Liver (tissue), 9 donors: ENCODE results near the gene ROBO2. TPM values are rescaled to one million over a fixed set of nuclear protein-coding genes. Genes with fewer than 3 reads are reported as not detected.

ENCODE experiments used
- DNase-seq: peaks from one replicate; pipeline ENCODE4 v3.0.0-alpha.2; 2017; ENCODE audit warnings: low spot score
- H3K27ac ChIP-seq, 2 donors: one replicate each; pipeline ENCODE4 v1.7.0; 2013; ENCODE audit warnings: inconsistent platforms in 2 of 2, low read length in 2 of 2, control low read depth in 1 of 2, low read depth in 1 of 2, mild to moderate bottlenecking in 1 of 2
- H3K27me3 ChIP-seq, 4 donors: one replicate each; pipeline versions ENCODE4 v1.6.1 to v1.7.0; 2013; ENCODE audit warnings: low read length in 3 of 4, inconsistent platforms in 1 of 4, mild to moderate bottlenecking in 1 of 4, moderate library complexity in 1 of 4; ENCODE audit not compliant: control insufficient read depth in 4 of 4, insufficient read depth in 4 of 4
- H3K36me3 ChIP-seq, 4 donors: one replicate each; pipeline versions ENCODE4 v1.6.1 to v1.7.0; 2013; ENCODE audit warnings: low read length in 3 of 4, mild to moderate bottlenecking in 3 of 4, low read depth in 1 of 4, moderate library complexity in 1 of 4; ENCODE audit not compliant: control insufficient read depth in 4 of 4, insufficient read depth in 3 of 4
- H3K4me1 ChIP-seq, 4 donors: one replicate each; pipeline versions ENCODE4 v1.6.1 to v1.7.0; 2013; ENCODE audit warnings: low read length in 3 of 4, mild to moderate bottlenecking in 3 of 4, moderate library complexity in 1 of 4; ENCODE audit not compliant: control insufficient read depth in 4 of 4, insufficient read depth in 4 of 4
- H3K4me3 ChIP-seq, 3 donors: one replicate each; pipeline versions ENCODE4 v1.6.1 to v1.7.0; 2013; ENCODE audit warnings: low read length in 3 of 3, control low read depth in 1 of 3, low read depth in 1 of 3, mild to moderate bottlenecking in 1 of 3
- H3K9ac ChIP-seq, 2 donors: one replicate each; pipeline ENCODE4 v1.7.0; 2013; ENCODE audit warnings: low read length in 2 of 2, mild to moderate bottlenecking in 2 of 2, moderate library complexity in 2 of 2, control low read depth in 1 of 2, low read depth in 1 of 2
- H3K9me3 ChIP-seq, 4 donors: one replicate each; pipeline versions ENCODE4 v1.6.1 to v1.7.0; 2013; ENCODE audit warnings: low read length in 3 of 4; ENCODE audit not compliant: control insufficient read depth in 4 of 4
- EGR1 ChIP-seq, 2 donors: IDR thresholded peaks; 2 replicates each; pipeline ENCODE4 v1.6.1; 2016 to 2018; ENCODE audit warnings: antibody characterized with exemption in 2 of 2, low read depth in 2 of 2
- FOXA1 ChIP-seq: IDR thresholded peaks from 2 replicates; pipeline ENCODE4 v1.6.1; 2016; ENCODE audit warnings: antibody characterized with exemption
- FOXA2 ChIP-seq: IDR thresholded peaks from 2 replicates; pipeline ENCODE4 v1.6.1; 2016; ENCODE audit warnings: antibody characterized with exemption
- GABPA ChIP-seq, 2 donors: IDR thresholded peaks in 1 of 2; conservative IDR thresholded peaks in 1 of 2; 2 replicates each; pipeline ENCODE4 v1.6.1; 2016; ENCODE audit warnings: antibody characterized with exemption in 2 of 2, mild to moderate bottlenecking in 1 of 2, moderate library complexity in 1 of 2
- HNF4A ChIP-seq, 2 donors: conservative IDR thresholded peaks; 2 replicates each; pipeline ENCODE4 v1.6.1; 2016; ENCODE audit warnings: antibody characterized with exemption in 2 of 2, mild to moderate bottlenecking in 2 of 2
- NR2F2 ChIP-seq: IDR thresholded peaks from 2 replicates; pipeline ENCODE4 v1.6.1; 2016; ENCODE audit warnings: antibody characterized with exemption
- RAD21 ChIP-seq, 2 donors: IDR thresholded peaks; 2 replicates each; pipeline ENCODE4 v1.6.1; 2016; ENCODE audit warnings: antibody characterized with exemption in 2 of 2, mild to moderate bottlenecking in 2 of 2
- RXRA ChIP-seq, 2 donors: IDR thresholded peaks; 2 replicates each; pipeline ENCODE4 v1.6.1; 2017 to 2018; ENCODE audit warnings: antibody characterized with exemption in 2 of 2, mild to moderate bottlenecking in 1 of 2
- SP1 ChIP-seq: IDR thresholded peaks from 2 replicates; pipeline ENCODE4 v1.6.1; 2018; ENCODE audit warnings: antibody characterized with exemption, mild to moderate bottlenecking
- TAF1 ChIP-seq: conservative IDR thresholded peaks from 2 replicates; pipeline ENCODE4 v1.6.1; 2016; ENCODE audit warnings: antibody characterized with exemption, mild to moderate bottlenecking
- YY1 ChIP-seq: IDR thresholded peaks from 2 replicates; pipeline ENCODE4 v1.6.1; 2016; ENCODE audit warnings: antibody characterized with exemption, mild to moderate bottlenecking
- WGBS: extraction: QIAGEN DNeasy Blood & Tissue Kit; methylation state at CpG from one replicate; pipeline ENCODE4 v1.1.7; 2013; 5-methylcytosine and 5-hydroxymethylcytosine counted together
- polyA plus RNA-seq, 2 donors: library from polyadenylated mRNA; stranded (reverse) in 1 of 2; unstranded in 1 of 2; fragments of 200-250 nt in 1 of 2; fragments of >200 nt in 1 of 2; fragmentation: Nextera tagmentation in 1 of 2; extraction: Ambion mirVana in 1 of 2; gene quantifications; one replicate each; pipeline versions ENCODE4 v1.2.1 to v1.2.3, GENCODE V29; 2013 to 2015
- total RNA-seq, 2 donors: library from RNA; depleted of rRNA; stranded (reverse); fragments of >200 nt; gene quantifications; one replicate each; pipeline ENCODE4 v1.2.3, GENCODE V29; 2014
- TF ChIP-seq, protein P1 (sequence below): fragments of 150-350 bp; IDR thresholded peaks from 2 replicates; pipeline ENCODE4 v1.5.1; 2017; ENCODE audit warnings: improper control_type of control experiment, low read depth, low read length; ENCODE audit not compliant: missing input control
- TF ChIP-seq, protein P2 (sequence below): IDR thresholded peaks from 2 replicates; pipeline ENCODE4 v1.6.1; 2016; ENCODE audit warnings: antibody characterized with exemption
- TF ChIP-seq, protein P3 (sequence below): IDR thresholded peaks from 2 replicates; pipeline ENCODE4 v1.6.1; 2016; ENCODE audit warnings: antibody characterized with exemption
- TF ChIP-seq, protein P4 (sequence below): IDR thresholded peaks from 2 replicates; pipeline ENCODE4 v1.6.1; 2016; ENCODE audit warnings: antibody characterized with exemption, mild to moderate bottlenecking
- TF ChIP-seq, protein P5 (sequence below): IDR thresholded peaks from 2 replicates; pipeline ENCODE4 v1.6.1; 2016; ENCODE audit warnings: antibody characterized with exemption
- donor health status: healthy.
- donor health status: healthy.
- donor health status: healthy.
- donor health status: healthy.
- donor health status: healthy.

Gene ROBO2
- total and polyA plus RNA-seq, 4 donors: 0.22 to 19.4 (median 1.1) TPM

DNA sequence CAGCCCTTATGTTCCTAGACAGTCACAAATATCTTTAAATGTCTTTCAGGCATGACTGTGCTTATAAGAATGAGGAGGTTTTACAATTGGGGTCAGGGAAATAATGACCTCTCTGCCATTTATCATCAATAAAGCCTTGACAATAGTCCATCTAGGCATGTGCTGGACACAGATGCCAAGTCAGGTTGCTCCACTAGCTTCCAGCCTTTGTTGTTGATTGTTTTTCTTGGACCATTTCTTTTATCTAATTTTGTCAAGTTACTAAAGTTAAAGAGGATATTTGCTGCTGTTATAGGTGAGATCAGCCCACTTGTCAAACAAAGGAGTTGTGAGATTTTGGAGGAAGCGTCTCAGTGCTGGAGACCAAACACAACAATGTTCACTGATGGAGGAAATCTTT, 628.0 kb downstream of the ROBO2 start:
- H3K36me3 ChIP-seq: no peaks in the 10 kb centered on the region
- 25% methylated on average over 1 of the region's 1 CpG for WGBS
- H3K4me3 ChIP-seq: no peak overlapping the region
- DNase-seq: no peak
- H3K9me3 ChIP-seq: no peaks in the 10 kb centered on the region
- no peaks in the 10 kb centered on the region for H3K27me3 ChIP-seq
- TF ChIP-seq, protein P1, sequence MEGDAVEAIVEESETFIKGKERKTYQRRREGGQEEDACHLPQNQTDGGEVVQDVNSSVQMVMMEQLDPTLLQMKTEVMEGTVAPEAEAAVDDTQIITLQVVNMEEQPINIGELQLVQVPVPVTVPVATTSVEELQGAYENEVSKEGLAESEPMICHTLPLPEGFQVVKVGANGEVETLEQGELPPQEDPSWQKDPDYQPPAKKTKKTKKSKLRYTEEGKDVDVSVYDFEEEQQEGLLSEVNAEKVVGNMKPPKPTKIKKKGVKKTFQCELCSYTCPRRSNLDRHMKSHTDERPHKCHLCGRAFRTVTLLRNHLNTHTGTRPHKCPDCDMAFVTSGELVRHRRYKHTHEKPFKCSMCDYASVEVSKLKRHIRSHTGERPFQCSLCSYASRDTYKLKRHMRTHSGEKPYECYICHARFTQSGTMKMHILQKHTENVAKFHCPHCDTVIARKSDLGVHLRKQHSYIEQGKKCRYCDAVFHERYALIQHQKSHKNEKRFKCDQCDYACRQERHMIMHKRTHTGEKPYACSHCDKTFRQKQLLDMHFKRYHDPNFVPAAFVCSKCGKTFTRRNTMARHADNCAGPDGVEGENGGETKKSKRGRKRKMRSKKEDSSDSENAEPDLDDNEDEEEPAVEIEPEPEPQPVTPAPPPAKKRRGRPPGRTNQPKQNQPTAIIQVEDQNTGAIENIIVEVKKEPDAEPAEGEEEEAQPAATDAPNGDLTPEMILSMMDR: no peak
- TF ChIP-seq FOXA1 (no peak), RXRA (IDR thresholded peaks at IDR 0.05) (no peak), HNF4A (conservative IDR thresholded peaks at IDR 0.05) (no peak), NR2F2 (no peak), EGR1 (IDR thresholded peaks at IDR 0.05; ENCODE audit: low read depth in 2 of 2) (no peak), FOXA2 (no peak), YY1 (no peak), RAD21 (IDR thresholded peaks at IDR 0.05) (no peak), TAF1 (no peak), SP1 (no peak)
- TF ChIP-seq, protein P2, sequence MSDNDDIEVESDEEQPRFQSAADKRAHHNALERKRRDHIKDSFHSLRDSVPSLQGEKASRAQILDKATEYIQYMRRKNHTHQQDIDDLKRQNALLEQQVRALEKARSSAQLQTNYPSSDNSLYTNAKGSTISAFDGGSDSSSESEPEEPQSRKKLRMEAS: no peak
- TF ChIP-seq, protein P3, sequence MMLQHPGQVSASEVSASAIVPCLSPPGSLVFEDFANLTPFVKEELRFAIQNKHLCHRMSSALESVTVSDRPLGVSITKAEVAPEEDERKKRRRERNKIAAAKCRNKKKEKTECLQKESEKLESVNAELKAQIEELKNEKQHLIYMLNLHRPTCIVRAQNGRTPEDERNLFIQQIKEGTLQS: no peak
- TF ChIP-seq, protein P4, sequence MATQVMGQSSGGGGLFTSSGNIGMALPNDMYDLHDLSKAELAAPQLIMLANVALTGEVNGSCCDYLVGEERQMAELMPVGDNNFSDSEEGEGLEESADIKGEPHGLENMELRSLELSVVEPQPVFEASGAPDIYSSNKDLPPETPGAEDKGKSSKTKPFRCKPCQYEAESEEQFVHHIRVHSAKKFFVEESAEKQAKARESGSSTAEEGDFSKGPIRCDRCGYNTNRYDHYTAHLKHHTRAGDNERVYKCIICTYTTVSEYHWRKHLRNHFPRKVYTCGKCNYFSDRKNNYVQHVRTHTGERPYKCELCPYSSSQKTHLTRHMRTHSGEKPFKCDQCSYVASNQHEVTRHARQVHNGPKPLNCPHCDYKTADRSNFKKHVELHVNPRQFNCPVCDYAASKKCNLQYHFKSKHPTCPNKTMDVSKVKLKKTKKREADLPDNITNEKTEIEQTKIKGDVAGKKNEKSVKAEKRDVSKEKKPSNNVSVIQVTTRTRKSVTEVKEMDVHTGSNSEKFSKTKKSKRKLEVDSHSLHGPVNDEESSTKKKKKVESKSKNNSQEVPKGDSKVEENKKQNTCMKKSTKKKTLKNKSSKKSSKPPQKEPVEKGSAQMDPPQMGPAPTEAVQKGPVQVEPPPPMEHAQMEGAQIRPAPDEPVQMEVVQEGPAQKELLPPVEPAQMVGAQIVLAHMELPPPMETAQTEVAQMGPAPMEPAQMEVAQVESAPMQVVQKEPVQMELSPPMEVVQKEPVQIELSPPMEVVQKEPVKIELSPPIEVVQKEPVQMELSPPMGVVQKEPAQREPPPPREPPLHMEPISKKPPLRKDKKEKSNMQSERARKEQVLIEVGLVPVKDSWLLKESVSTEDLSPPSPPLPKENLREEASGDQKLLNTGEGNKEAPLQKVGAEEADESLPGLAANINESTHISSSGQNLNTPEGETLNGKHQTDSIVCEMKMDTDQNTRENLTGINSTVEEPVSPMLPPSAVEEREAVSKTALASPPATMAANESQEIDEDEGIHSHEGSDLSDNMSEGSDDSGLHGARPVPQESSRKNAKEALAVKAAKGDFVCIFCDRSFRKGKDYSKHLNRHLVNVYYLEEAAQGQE: no peak
- TF ChIP-seq, protein P5, sequence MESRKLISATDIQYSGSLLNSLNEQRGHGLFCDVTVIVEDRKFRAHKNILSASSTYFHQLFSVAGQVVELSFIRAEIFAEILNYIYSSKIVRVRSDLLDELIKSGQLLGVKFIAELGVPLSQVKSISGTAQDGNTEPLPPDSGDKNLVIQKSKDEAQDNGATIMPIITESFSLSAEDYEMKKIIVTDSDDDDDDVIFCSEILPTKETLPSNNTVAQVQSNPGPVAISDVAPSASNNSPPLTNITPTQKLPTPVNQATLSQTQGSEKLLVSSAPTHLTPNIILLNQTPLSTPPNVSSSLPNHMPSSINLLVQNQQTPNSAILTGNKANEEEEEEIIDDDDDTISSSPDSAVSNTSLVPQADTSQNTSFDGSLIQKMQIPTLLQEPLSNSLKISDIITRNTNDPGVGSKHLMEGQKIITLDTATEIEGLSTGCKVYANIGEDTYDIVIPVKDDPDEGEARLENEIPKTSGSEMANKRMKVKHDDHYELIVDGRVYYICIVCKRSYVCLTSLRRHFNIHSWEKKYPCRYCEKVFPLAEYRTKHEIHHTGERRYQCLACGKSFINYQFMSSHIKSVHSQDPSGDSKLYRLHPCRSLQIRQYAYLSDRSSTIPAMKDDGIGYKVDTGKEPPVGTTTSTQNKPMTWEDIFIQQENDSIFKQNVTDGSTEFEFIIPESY: no peak
- H3K27ac ChIP-seq: no peak overlapping the region
- no peaks in the 10 kb centered on the region for H3K4me1 ChIP-seq
- H3K9ac ChIP-seq: no peak overlapping the region

DNA sequence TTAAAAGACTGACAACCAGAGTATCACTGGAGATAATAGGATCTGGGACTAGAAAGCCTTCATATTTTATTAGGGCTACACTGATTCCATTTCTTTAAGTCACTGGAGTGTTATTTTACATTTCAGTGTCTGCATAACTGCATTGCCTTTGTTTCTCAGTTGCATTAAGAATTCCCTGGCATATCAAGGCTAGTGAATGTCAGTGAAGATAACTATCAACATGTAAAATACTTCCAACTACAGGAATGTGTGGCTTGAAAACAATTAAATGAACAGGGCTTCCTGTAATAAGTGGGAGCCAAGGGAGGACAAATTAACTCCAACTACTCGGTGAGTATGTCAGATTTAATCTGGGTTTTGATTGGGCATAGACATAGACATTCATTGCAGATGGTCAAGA, 628.5 kb downstream of the ROBO2 start:
- TF ChIP-seq YY1: no peak
- TF ChIP-seq FOXA2: no peak
- TF ChIP-seq GABPA (IDR thresholded peaks at IDR 0.05 in 1 of 2, conservative IDR thresholded peaks at IDR 0.05 in 1 of 2): no peak
- Histone ChIP-seq H3K27ac (no peak overlapping the region), H3K9ac (no peak overlapping the region), H3K4me1 (no peaks in the 10 kb centered on the region), H3K27me3 (no peaks in the 10 kb centered on the region), H3K4me3 (no peak overlapping the region), H3K9me3 (no peaks in the 10 kb centered on the region), H3K36me3 (no peaks in the 10 kb centered on the region)
- 61% methylated on average over 1 of the region's 1 CpG for WGBS
- no peak for DNase-seq
